ENCODE data around the gene CCDC188.

DNA sequence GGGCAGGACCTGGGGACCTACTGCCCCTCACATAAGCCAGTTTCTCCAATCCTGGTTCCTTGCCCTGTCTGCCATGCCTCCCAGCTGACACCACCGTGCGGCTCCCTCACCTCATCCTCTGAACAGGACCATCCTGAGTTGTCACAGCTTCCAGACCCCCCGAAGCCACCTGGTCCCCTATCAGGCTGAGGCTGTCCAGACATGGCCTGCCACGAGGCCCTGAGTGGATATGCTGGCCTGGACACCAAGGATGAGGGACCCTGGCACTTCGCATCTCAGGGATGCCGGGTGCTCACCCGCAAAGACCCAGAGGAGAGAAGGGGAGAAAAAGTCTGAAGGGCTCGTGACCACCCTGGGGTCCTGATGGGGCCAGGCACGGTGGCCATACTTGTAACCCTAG is 15.8 kb upstream of the CCDC188 start:
- TF ChIP-seq, protein P1, sequence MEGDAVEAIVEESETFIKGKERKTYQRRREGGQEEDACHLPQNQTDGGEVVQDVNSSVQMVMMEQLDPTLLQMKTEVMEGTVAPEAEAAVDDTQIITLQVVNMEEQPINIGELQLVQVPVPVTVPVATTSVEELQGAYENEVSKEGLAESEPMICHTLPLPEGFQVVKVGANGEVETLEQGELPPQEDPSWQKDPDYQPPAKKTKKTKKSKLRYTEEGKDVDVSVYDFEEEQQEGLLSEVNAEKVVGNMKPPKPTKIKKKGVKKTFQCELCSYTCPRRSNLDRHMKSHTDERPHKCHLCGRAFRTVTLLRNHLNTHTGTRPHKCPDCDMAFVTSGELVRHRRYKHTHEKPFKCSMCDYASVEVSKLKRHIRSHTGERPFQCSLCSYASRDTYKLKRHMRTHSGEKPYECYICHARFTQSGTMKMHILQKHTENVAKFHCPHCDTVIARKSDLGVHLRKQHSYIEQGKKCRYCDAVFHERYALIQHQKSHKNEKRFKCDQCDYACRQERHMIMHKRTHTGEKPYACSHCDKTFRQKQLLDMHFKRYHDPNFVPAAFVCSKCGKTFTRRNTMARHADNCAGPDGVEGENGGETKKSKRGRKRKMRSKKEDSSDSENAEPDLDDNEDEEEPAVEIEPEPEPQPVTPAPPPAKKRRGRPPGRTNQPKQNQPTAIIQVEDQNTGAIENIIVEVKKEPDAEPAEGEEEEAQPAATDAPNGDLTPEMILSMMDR (conservative IDR thresholded peaks at IDR 0.05; ENCODE audit: low read depth, low read length), result no peak
- no peak for TF ChIP-seq RCOR1 (IDR thresholded peaks at IDR 0.05; ENCODE audit: insufficient replicate concordance, low read length)
- TF ChIP-seq MAFK (IDR thresholded peaks at IDR 0.05; ENCODE audit: low read depth, low read length), result no peak
- TF ChIP-seq POLR2A (IDR thresholded peaks at IDR 0.05; ENCODE audit: low read depth, low read length), result no peak
- TF ChIP-seq CEBPB (IDR thresholded peaks at IDR 0.05; ENCODE audit: low read depth, low read length), result no peak
- TF ChIP-seq RAD21 (IDR thresholded peaks at IDR 0.05; ENCODE audit: low read length), result no peak
- TF ChIP-seq SMC3 (IDR thresholded peaks at IDR 0.05; ENCODE audit: low read depth, low read length), result no peak
- TF ChIP-seq FOS (IDR thresholded peaks at IDR 0.05; ENCODE audit: low read depth, low read length), result no peak
- TF ChIP-seq, protein P2, sequence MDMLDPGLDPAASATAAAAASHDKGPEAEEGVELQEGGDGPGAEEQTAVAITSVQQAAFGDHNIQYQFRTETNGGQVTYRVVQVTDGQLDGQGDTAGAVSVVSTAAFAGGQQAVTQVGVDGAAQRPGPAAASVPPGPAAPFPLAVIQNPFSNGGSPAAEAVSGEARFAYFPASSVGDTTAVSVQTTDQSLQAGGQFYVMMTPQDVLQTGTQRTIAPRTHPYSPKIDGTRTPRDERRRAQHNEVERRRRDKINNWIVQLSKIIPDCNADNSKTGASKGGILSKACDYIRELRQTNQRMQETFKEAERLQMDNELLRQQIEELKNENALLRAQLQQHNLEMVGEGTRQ (IDR thresholded peaks at IDR 0.05; ENCODE audit: low read depth, low read length), result no peak
